ENCODE measurements around the gene PBXIP1. TPM values are rescaled to one million over a fixed set of nuclear protein-coding genes. Genes with fewer than 3 reads are reported as not detected.
"Not testable (repeated sequence)": the region's sequence is repeated elsewhere in the genome, so short reads cannot be mapped to it uniquely, and the experiment has no call there.

PBXIP1 gene
- total and polyA plus RNA-seq, 7 donors: 8.3 to 251 (median 178) TPM

GRCh38 chr1:154998201-154998780 lies 42.4 kb upstream of the PBXIP1 start:
- WGBS, 2 donors: 57 to 73% methylated on average over 16 of the region's 16 CpGs
- no peak for DNase-seq
- Histone ChIP-seq H3K4me3 (no peak overlapping the region), H3K36me3 (no peaks in the 10 kb centered on the region), H3K27me3 (no peaks in the 10 kb centered on the region), H3K9me3 (no peaks in the 10 kb centered on the region), H3K27ac (peak overlapping the region in 3 of 4 donors; percentile 96 to 99 (median 98)), H3K4me1 (peaks cover 0 to 26% (median 22%) of the 10 kb centered on the region in 4 donors)
- TF ChIP-seq POLR2A (IDR thresholded peaks at IDR 0.05) (no peak), CTCF (IDR thresholded peaks at IDR 0.05) (no peak), POLR2AphosphoS5 (IDR thresholded peaks at IDR 0.05) (no peak), EP300 (IDR thresholded peaks at IDR 0.05) (no peak)
- intact Hi-C loops (cut with DNase I): loop anchor here (5.0 kb wide), 1 partner anchor 36 kb away; the partner anchor contains the start of gene PYGO2

GRCh38 chr1:154996966-154997701 lies 41.2 kb upstream of the PBXIP1 start:
- TF ChIP-seq CTCF (IDR thresholded peaks at IDR 0.05) (no peak), POLR2A (IDR thresholded peaks at IDR 0.05) (no peak), EP300 (IDR thresholded peaks at IDR 0.05) (no peak), POLR2AphosphoS5 (IDR thresholded peaks at IDR 0.05) (no peak)
- Histone ChIP-seq H3K27ac (no peak overlapping the region), H3K4me1 (peaks cover 0 to 26% (median 22%) of the 10 kb centered on the region in 4 donors), H3K4me3 (no peak overlapping the region), H3K27me3 (no peaks in the 10 kb centered on the region), H3K9me3 (no peaks in the 10 kb centered on the region), H3K36me3 (peaks cover 0 to 9% (median 0%) of the 10 kb centered on the region in 4 donors)
- WGBS, 2 donors: 82 to 88% methylated on average over 15 of the region's 15 CpGs
- intact Hi-C loops (cut with DNase I): loop anchor here (5.0 kb wide), 1 partner anchor 35 kb away; the partner anchor contains the start of gene PYGO2
- peak; percentile 36 for DNase-seq

GRCh38 chr1:154995301-154995983 lies 39.5 kb upstream of the PBXIP1 start:
- H3K36me3 ChIP-seq: peaks cover 0 to 19% (median 2%) of the 10 kb centered on the region in 4 donors
- 54 to 70% methylated on average over 13 of the region's 13 CpGs for WGBS, 2 donors

GRCh38 chr1:154994591-154994990 lies 38.7 kb upstream of the PBXIP1 start:
- no peak for DNase-seq
- TF ChIP-seq POLR2AphosphoS5 (IDR thresholded peaks at IDR 0.05): no peak
- no peak for TF ChIP-seq CTCF (IDR thresholded peaks at IDR 0.05)
- TF ChIP-seq EP300 (IDR thresholded peaks at IDR 0.05): no peak
- Histone ChIP-seq H3K27ac (no peak overlapping the region), H3K27me3 (no peaks in the 10 kb centered on the region), H3K36me3 (peaks cover 0 to 28% (median 5%) of the 10 kb centered on the region in 4 donors), H3K9me3 (no peaks in the 10 kb centered on the region), H3K4me3 (no peak overlapping the region), H3K4me1 (peaks cover 0 to 17% (median 14%) of the 10 kb centered on the region in 4 donors)
- WGBS, 2 donors: 48 to 56% methylated on average over 3 of the region's 3 CpGs
- intact Hi-C loops (cut with DNase I): no loop called here

More at GRCh38 chr1:154995301-154995983, 39.5 kb upstream of the PBXIP1 start:
- peak; percentile 77 for DNase-seq
- not testable (repeated sequence) for H3K4me3 ChIP-seq, H3K27ac ChIP-seq, H3K27me3 ChIP-seq, H3K9me3 ChIP-seq
- TF ChIP-seq CTCF (IDR thresholded peaks at IDR 0.05): peak in 1 of 4 experiments; percentile 26
- intact Hi-C loops (cut with DNase I): loop anchor here (5.0 kb wide), 1 partner anchor 33 kb away; the partner anchor contains the start of gene PYGO2
- H3K4me1 ChIP-seq: peaks cover 0 to 26% (median 22%) of the 10 kb centered on the region in 4 donors
